WTC11 (cell line): ENCODE measurements around the gene HELQ. TPM values are rescaled to one million over a fixed set of nuclear protein-coding genes. Genes with fewer than 3 reads are reported as not detected.

Source experiments
- ATAC-seq: fragments of 200-7000 bp; cut with Tn5 transposase; 2 replicates; pipeline ENCODE4 v1.10.0; 2021; ENCODE audit warnings: mild to moderate bottlenecking, moderate library complexity
- CTCF ChIA-PET: fragments of 300-600 bp; sonication (Branson Sonifier 250); formaldehyde crosslinking; loops from one replicate; lab custom pipeline; 2021; ENCODE audit warnings: antibody characterized with exemption; lab: Charles Lee
- POLR2A ChIA-PET: fragments of 350-600 bp; sonication (Branson Sonifier 250); formaldehyde crosslinking; loops from one replicate; lab custom pipeline; 2021; ENCODE audit warnings: antibody characterized with exemption; lab: Charles Lee
- DNase-seq: peaks from one replicate; pipeline ENCODE4 v3.0.0; 2021; ENCODE audit warnings: low spot score
- H3K27ac Mint-ChIP-seq: 2 replicates; pipeline ENCODE4 v1.8.0; 2021; ENCODE audit warnings: mixed read lengths
- H3K27me3 Mint-ChIP-seq: 2 replicates; pipeline ENCODE4 v1.8.0; 2021; ENCODE audit warnings: low read depth, mild to moderate bottlenecking, moderate library complexity, mixed read lengths
- H3K36me3 Mint-ChIP-seq: 2 replicates; pipeline ENCODE4 v1.8.0; 2021; ENCODE audit warnings: mixed read lengths
- H3K4me1 Mint-ChIP-seq: 2 replicates; pipeline ENCODE4 v1.8.0; 2022; ENCODE audit warnings: mixed read lengths
- H3K4me3 Mint-ChIP-seq: 2 replicates; pipeline ENCODE4 v1.8.0; 2021; ENCODE audit warnings: mild to moderate bottlenecking, moderate library complexity, mixed read lengths
- H3K9me3 Mint-ChIP-seq: 2 replicates; pipeline ENCODE4 v1.8.0; 2021; ENCODE audit warnings: mixed read lengths
- AR ChIP-seq: fragments of 250-450 bp; sonication (Bioruptor Pico); IDR thresholded peaks from 2 replicates; pipeline ENCODE4 v1.9.0; 2021; ENCODE audit warnings: mild to moderate bottlenecking
- ATF3 ChIP-seq: sonication (generic); formaldehyde crosslinking; conservative IDR thresholded peaks from 2 replicates; pipeline ENCODE4 v1.8.1; 2022; ENCODE audit warnings: mild to moderate bottlenecking, missing genetic modification reagents
- E2F1 ChIP-seq: sonication (generic); formaldehyde crosslinking; IDR thresholded peaks from 2 replicates; pipeline ENCODE4 v1.8.0; 2022; ENCODE audit warnings: mild to moderate bottlenecking, missing genetic modification reagents
- EMX1 ChIP-seq: fragments of 250-450 bp; sonication (Bioruptor Pico); IDR thresholded peaks from 2 replicates; pipeline ENCODE4 v1.8.0; 2021; ENCODE audit warnings: mild to moderate bottlenecking
- ERG ChIP-seq: fragments of 250-450 bp; sonication (Bioruptor Pico); IDR thresholded peaks from 2 replicates; pipeline ENCODE4 v1.8.0; 2021; ENCODE audit warnings: mild to moderate bottlenecking
- ETV6 ChIP-seq: sonication (generic); formaldehyde crosslinking; IDR thresholded peaks from 2 replicates; pipeline ENCODE4 v1.8.1; 2022; ENCODE audit warnings: mild to moderate bottlenecking, missing genetic modification reagents
- FOXJ3 ChIP-seq: sonication (generic); formaldehyde crosslinking; IDR thresholded peaks from 2 replicates; pipeline ENCODE4 v1.9.0; 2021; ENCODE audit warnings: missing genetic modification reagents, mild to moderate bottlenecking, borderline replicate concordance
- HMGXB4 ChIP-seq: sonication (generic); formaldehyde crosslinking; IDR thresholded peaks from 2 replicates; pipeline ENCODE4 v1.8.1; 2023; ENCODE audit warnings: mild to moderate bottlenecking, moderate library complexity, missing genetic modification reagents
- MYBL2 ChIP-seq: sonication (generic); formaldehyde crosslinking; IDR thresholded peaks from 2 replicates; pipeline ENCODE4 v1.8.1; 2023; ENCODE audit warnings: mild to moderate bottlenecking, moderate library complexity, missing genetic modification reagents
- RELA ChIP-seq: sonication (generic); formaldehyde crosslinking; IDR thresholded peaks from 2 replicates; pipeline ENCODE4 v1.8.1; 2022; ENCODE audit warnings: missing genetic modification reagents, mild to moderate bottlenecking, borderline replicate concordance
- TCF7 ChIP-seq: sonication (generic); formaldehyde crosslinking; IDR thresholded peaks from 2 replicates; pipeline ENCODE4 v1.8.0; 2022; ENCODE audit warnings: mild to moderate bottlenecking, low read depth, missing genetic modification reagents, moderate library complexity
- TEAD1 ChIP-seq: sonication (generic); formaldehyde crosslinking; IDR thresholded peaks from 2 replicates; pipeline ENCODE4 v1.8.0; 2022; ENCODE audit warnings: mild to moderate bottlenecking, missing genetic modification reagents
- ZBTB43 ChIP-seq: sonication (generic); formaldehyde crosslinking; IDR thresholded peaks from 2 replicates; pipeline ENCODE4 v1.8.1; 2023; ENCODE audit warnings: mild to moderate bottlenecking, missing genetic modification reagents
- ZNF121 ChIP-seq: sonication (generic); formaldehyde crosslinking; IDR thresholded peaks from 2 replicates; pipeline ENCODE4 v1.8.0; 2023; ENCODE audit warnings: missing genetic modification reagents
- ZNF263 ChIP-seq: sonication (generic); formaldehyde crosslinking; IDR thresholded peaks from 2 replicates; pipeline ENCODE4 v1.8.1; 2022; ENCODE audit warnings: low read depth, mild to moderate bottlenecking, moderate library complexity, missing genetic modification reagents
- ZNF281 ChIP-seq: sonication (generic); formaldehyde crosslinking; IDR thresholded peaks from 2 replicates; pipeline ENCODE4 v1.8.0; 2023; ENCODE audit warnings: mild to moderate bottlenecking, missing genetic modification reagents
- ZNF317 ChIP-seq: sonication (generic); formaldehyde crosslinking; IDR thresholded peaks from 2 replicates; pipeline ENCODE4 v1.8.1; 2023; ENCODE audit warnings: low read depth, mild to moderate bottlenecking, moderate library complexity, missing genetic modification reagents, borderline replicate concordance
- ZNF396 ChIP-seq: fragments of 250-450 bp; sonication (Bioruptor Pico); IDR thresholded peaks from 2 replicates; pipeline ENCODE4 v1.8.0; 2021; ENCODE audit warnings: mild to moderate bottlenecking, moderate library complexity, borderline replicate concordance
- ZNF423 ChIP-seq: fragments of 250-450 bp; sonication (Bioruptor Pico); IDR thresholded peaks from 2 replicates; pipeline ENCODE4 v2.1.2; 2022; ENCODE audit warnings: mild to moderate bottlenecking, moderate library complexity
- total RNA-seq: library from RNA; stranded (reverse); gene quantifications from 3 replicates; pipeline ENCODE4 v1.2.3, GENCODE V29; 2021

Gene HELQ
- total RNA-seq, 1 experiment from 2014 or later: 10.1 TPM

- no peaks in the 10 kb centered on the region for H3K27me3 Mint-ChIP-seq
- no peak for TF ChIP-seq ETV6 (CRISPR knock-in tag)
- POLR2A ChIA-PET: no interaction called here
- H3K4me3 Mint-ChIP-seq: no peak overlapping the region
- no peaks in the 10 kb centered on the region for H3K4me1 Mint-ChIP-seq
- peaks cover 16% of the 10 kb centered on the region for H3K36me3 Mint-ChIP-seq
- CTCF ChIA-PET: no interaction called here
- ATAC-seq (no peak), DNase-seq (no peak)
- H3K27ac Mint-ChIP-seq: no peak overlapping the region
- H3K9me3 Mint-ChIP-seq: no peaks in the 10 kb centered on the region
Measured at GRCh38 chr4:83473423-83473822, 17.8 kb upstream of the HELQ start.

- peak overlapping the region; percentile 98 for H3K4me3 Mint-ChIP-seq
- no peak for TF ChIP-seq ZNF263
- no peak for TF ChIP-seq ERG (CRISPR knock-in tag)
- no peak for TF ChIP-seq ZNF423 (CRISPR knock-in tag)
- no peak for TF ChIP-seq AR (CRISPR knock-in tag)
- no peak for TF ChIP-seq ZNF396 (CRISPR knock-in tag)
- TF ChIP-seq TEAD1: no peak
- TF ChIP-seq HMGXB4 (CRISPR knock-in tag): no peak
- no peak for TF ChIP-seq RELA (CRISPR knock-in tag)
- no peak for TF ChIP-seq MYBL2 (CRISPR knock-in tag)
- no peak for TF ChIP-seq TCF7 (CRISPR knock-in tag)
- no peak for TF ChIP-seq EMX1 (CRISPR knock-in tag)
- TF ChIP-seq ZNF317 (CRISPR knock-in tag): no peak
- TF ChIP-seq ZBTB43 (CRISPR knock-in tag): no peak
- no peak for ATAC-seq
- peak overlapping the region; percentile 99 for H3K27ac Mint-ChIP-seq
- H3K4me1 Mint-ChIP-seq: peaks cover 11% of the 10 kb centered on the region
- H3K9me3 Mint-ChIP-seq: no peaks in the 10 kb centered on the region
- peaks cover 31% of the 10 kb centered on the region for H3K36me3 Mint-ChIP-seq
- POLR2A ChIA-PET: interaction anchor here (1.2 kb wide), 1 partner anchor 94 kb away, joined by 6 read pairs; no protein-coding TSS in a partner anchor
- no peak for DNase-seq
- CTCF ChIA-PET: interaction anchor here (1.0 to 1.2 kb wide), 2 partner anchors 172 to 346 kb away, joined by 3 to 5 read pairs; partner anchors contain the start of gene COQ2
- H3K27me3 Mint-ChIP-seq: no peaks in the 10 kb centered on the region
Measured at GRCh38 chr4:83456184-83456501, 520 bp upstream of the HELQ start.

- Mint-ChIP-seq H3K9me3 (no peaks in the 10 kb centered on the region), H3K27me3 (no peaks in the 10 kb centered on the region), H3K4me3 (peak overlapping the region; percentile 98), H3K27ac (peak overlapping the region; percentile 99; the same call in 1 of the 2 replicates), H3K36me3 (peaks cover 31% of the 10 kb centered on the region), H3K4me1 (peaks cover 11% of the 10 kb centered on the region)
- CTCF ChIA-PET: interaction anchor here (0.8 kb wide), 1 partner anchor 92 kb away, joined by 3 read pairs; no protein-coding TSS in a partner anchor
- ATAC-seq (no peak), DNase-seq (no peak)
- POLR2A ChIA-PET: no interaction called here
- TF ChIP-seq E2F1 (CRISPR knock-in tag) (no peak), MYBL2 (CRISPR knock-in tag) (no peak), ERG (CRISPR knock-in tag) (no peak), ATF3 (no peak), ZNF121 (CRISPR knock-in tag) (no peak), ZNF281 (CRISPR knock-in tag) (no peak), FOXJ3 (CRISPR knock-in tag) (no peak), ETV6 (CRISPR knock-in tag) (no peak)
Measured at GRCh38 chr4:83454686-83455085, 937 bp downstream of the HELQ start.
